CD14-positive monocyte (primary cell): ENCODE data around the gene GRHPR. TPM values are rescaled to one million over a fixed set of nuclear protein-coding genes. Genes with fewer than 3 reads are reported as not detected.
"Not testable (repeated sequence)": the region's sequence is repeated elsewhere in the genome, so short reads cannot be mapped to it uniquely, and the experiment has no call there.

Source experiments
- DNase-seq, 3 donors: peaks; one replicate each; pipeline ENCODE4 v3.0.0-alpha.2; 2011 to 2022
- H2AFZ ChIP-seq: 2 replicates; pipeline ENCODE4 v1.6.0; 2012; ENCODE audit warnings: mild to moderate bottlenecking, low read depth, low read length, inconsistent platforms; ENCODE audit not compliant: insufficient read depth, poor library complexity, severe bottlenecking
- H3K27ac ChIP-seq, 2 donors: 1 replicate in 1 of 2; 2 replicates in 1 of 2; pipeline ENCODE4 v1.5.1; 2012 to 2013; ENCODE audit warnings: low read length in 2 of 2, control low read depth in 1 of 2, inconsistent platforms in 1 of 2, low read depth in 1 of 2, mild to moderate bottlenecking in 1 of 2
- H3K27me3 ChIP-seq, 2 donors: one replicate each; pipeline versions ENCODE4 v1.6.0 to v1.6.1; 2011 to 2013; ENCODE audit warnings: low read length in 2 of 2; ENCODE audit not compliant: control insufficient read depth in 2 of 2, insufficient read depth in 2 of 2
- H3K36me3 ChIP-seq, 2 donors: replicated peaks in 1 of 2; 1 replicate in 1 of 2; 2 replicates in 1 of 2; pipeline versions ENCODE4 v1.5.1 to v1.6.1; 2012 to 2013; ENCODE audit warnings: low read length in 2 of 2, control low read depth in 1 of 2, inconsistent platforms in 1 of 2, mild to moderate bottlenecking in 1 of 2; ENCODE audit not compliant: insufficient read depth in 2 of 2, control insufficient read depth in 1 of 2
- H3K4me1 ChIP-seq, 2 donors: 1 replicate in 1 of 2; 2 replicates in 1 of 2; pipeline versions ENCODE4 v1.5.1 to v1.6.1; 2012 to 2013; ENCODE audit warnings: low read length in 2 of 2, control low read depth in 1 of 2, inconsistent platforms in 1 of 2, mild to moderate bottlenecking in 1 of 2, moderate library complexity in 1 of 2; ENCODE audit not compliant: insufficient read depth in 2 of 2, control insufficient read depth in 1 of 2
- H3K4me2 ChIP-seq: replicated peaks from 2 replicates; pipeline ENCODE3; 2012; ENCODE audit warnings: low read length, moderate library complexity, mild to moderate bottlenecking; ENCODE audit not compliant: poor library complexity, severe bottlenecking; ENCODE audit errors: extremely low read depth
- H3K4me3 ChIP-seq, 3 experiments: fragments of 200-600 bp in 1 of 3; sonication (generic) in 1 of 3; replicated peaks in 1 of 3; 1 replicate in 2 of 3; 2 replicates in 1 of 3; pipeline ENCODE4 v1.5.1; 2011 to 2013; ENCODE audit warnings: low read length in 3 of 3, mild to moderate bottlenecking in 3 of 3, control low read depth in 2 of 3, low read depth in 2 of 3, inconsistent platforms in 1 of 3, moderate library complexity in 1 of 3
- H3K79me2 ChIP-seq: 2 replicates; pipeline ENCODE4 v1.6.0; 2012; ENCODE audit warnings: mild to moderate bottlenecking, control low read depth, inconsistent platforms, low read length, moderate library complexity; ENCODE audit not compliant: insufficient read depth
- H3K9ac ChIP-seq: 2 replicates; pipeline ENCODE4 v1.6.0; 2017; ENCODE audit warnings: low read length, mild to moderate bottlenecking; ENCODE audit not compliant: insufficient read depth, poor library complexity, severe bottlenecking
- H3K9me3 ChIP-seq, 2 donors: replicated peaks in 1 of 2; 1 replicate in 1 of 2; 2 replicates in 1 of 2; pipeline versions ENCODE4 v1.5.1 to v1.6.1; 2012 to 2013; ENCODE audit warnings: low read length in 2 of 2, control low read depth in 1 of 2; ENCODE audit not compliant: control insufficient read depth in 1 of 2, insufficient read depth in 1 of 2
- H4K20me1 ChIP-seq: 2 replicates; pipeline ENCODE4 v1.6.0; 2012; ENCODE audit warnings: mild to moderate bottlenecking, low read length, control low read depth, moderate library complexity; ENCODE audit not compliant: insufficient read depth
- H3K27ac Mint-ChIP-seq, 7 donors: one replicate each; pipeline ENCODE4 v1.8.0; 2020; ENCODE audit warnings: mild to moderate bottlenecking in 7 of 7, mixed read lengths in 7 of 7, moderate library complexity in 6 of 7, inconsistent platforms in 2 of 7
- H3K27me3 Mint-ChIP-seq, 3 donors: one replicate each; pipeline ENCODE4 v1.8.0; 2021 to 2022; ENCODE audit warnings: low read depth in 3 of 3, mild to moderate bottlenecking in 3 of 3, mixed read lengths in 3 of 3, moderate library complexity in 3 of 3, inconsistent platforms in 1 of 3
- H3K36me3 Mint-ChIP-seq, 2 donors: one replicate each; pipeline ENCODE4 v1.8.0; 2020; ENCODE audit warnings: mixed read lengths in 2 of 2, inconsistent platforms in 1 of 2, mild to moderate bottlenecking in 1 of 2
- H3K4me1 Mint-ChIP-seq: one replicate; pipeline ENCODE4 v1.8.0; 2020; ENCODE audit warnings: mild to moderate bottlenecking, mixed read lengths
- H3K4me3 Mint-ChIP-seq, 2 donors: one replicate each; pipeline ENCODE4 v1.8.0; 2020; ENCODE audit warnings: mild to moderate bottlenecking in 2 of 2, mixed read lengths in 2 of 2, moderate library complexity in 1 of 2
- H3K9me3 Mint-ChIP-seq, 7 donors: one replicate each; pipeline ENCODE4 v1.8.0; 2020 to 2022; ENCODE audit warnings: mixed read lengths in 7 of 7, mild to moderate bottlenecking in 6 of 7, moderate library complexity in 6 of 7, inconsistent platforms in 2 of 7
- WGBS: methylation state at CpG from one replicate; pipeline ENCODE4 v1.1.5; 2013; ENCODE audit warnings: missing lambda C conversion rate; ENCODE audit not compliant: insufficient coverage; 5-methylcytosine and 5-hydroxymethylcytosine counted together
- intact Hi-C, 2 donors: fragments of 100-400 bp; cut with micrococcal nuclease; formaldehyde crosslinking; loops; one replicate each; pipeline versions ENCODE4 v1.15.0 to v1.15.1; 2023
- polyA plus RNA-seq, 3 donors: library from polyadenylated mRNA; depleted of rRNA in 1 of 3; unstranded in 2 of 3; stranded (reverse) in 1 of 3; fragments of 300-500 nt in 2 of 3; fragments of >200 nt in 1 of 3; fragmentation: Illumina TruSeq in 2 of 3; gene quantifications; 1 replicate in 2 of 3; 2 replicates in 1 of 3; pipeline ENCODE4 v1.2.3, GENCODE V29; 2012 to 2021
- TF ChIP-seq, protein P1 (sequence below): fragments of 200-600 bp; IDR thresholded peaks from one replicate; pipeline ENCODE4 v1.8.0; 2022; ENCODE audit warnings: antibody characterized with exemption, mild to moderate bottlenecking

The GRHPR gene
- polyA plus RNA-seq, 3 donors = 73.8 to 96.6 (median 80.9) TPM

DNA sequence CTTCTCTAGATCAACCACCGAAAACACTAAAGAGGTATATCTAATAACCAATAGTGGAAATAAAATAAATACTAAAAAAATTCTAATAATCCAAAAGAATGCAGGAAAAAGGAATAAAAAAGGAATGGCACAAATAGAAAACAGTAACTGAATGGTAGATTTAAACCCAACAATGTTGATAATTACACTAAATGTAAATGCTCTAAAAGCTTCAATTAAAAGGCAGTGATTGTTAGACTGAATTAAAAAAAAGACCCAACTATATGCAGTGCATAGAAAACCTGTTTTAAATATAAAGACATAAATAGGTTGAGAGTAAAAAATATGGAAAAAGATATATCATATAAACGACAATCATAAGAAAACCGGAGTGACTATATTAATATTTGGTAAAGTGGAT lies 51.9 kb downstream of the GRHPR start:
- WGBS = no CpG with 5 or more reads among the region's 3 CpGs
- Histone ChIP-seq H3K27me3 (peaks cover 3% of the 10 kb centered on the region in 2 donors), H3K36me3 (no peaks in the 10 kb centered on the region), H2AFZ (no peak overlapping the region), H3K4me2 (no peak overlapping the region), H3K4me3 (no peak overlapping the region), H3K27ac (no peak overlapping the region), H4K20me1 (no peaks in the 10 kb centered on the region), H3K79me2 (no peaks in the 10 kb centered on the region), H3K9ac (no peak overlapping the region), H3K9me3 (peaks cover 13 to 16% of the 10 kb centered on the region in 2 donors), H3K4me1 (peaks cover 2 to 8% of the 10 kb centered on the region in 2 donors)
- no peaks in the 10 kb centered on the region for H3K36me3 Mint-ChIP-seq
- no peak overlapping the region for H3K4me3 Mint-ChIP-seq
- peaks cover 8 to 13% (median 9%) of the 10 kb centered on the region in 3 donors for H3K27me3 Mint-ChIP-seq
- H3K9me3 Mint-ChIP-seq = peaks cover 5 to 29% (median 20%) of the 10 kb centered on the region in 7 donors
- no peak for DNase-seq
- H3K4me1 Mint-ChIP-seq = peaks cover 7% of the 10 kb centered on the region
- TF ChIP-seq, protein P1, sequence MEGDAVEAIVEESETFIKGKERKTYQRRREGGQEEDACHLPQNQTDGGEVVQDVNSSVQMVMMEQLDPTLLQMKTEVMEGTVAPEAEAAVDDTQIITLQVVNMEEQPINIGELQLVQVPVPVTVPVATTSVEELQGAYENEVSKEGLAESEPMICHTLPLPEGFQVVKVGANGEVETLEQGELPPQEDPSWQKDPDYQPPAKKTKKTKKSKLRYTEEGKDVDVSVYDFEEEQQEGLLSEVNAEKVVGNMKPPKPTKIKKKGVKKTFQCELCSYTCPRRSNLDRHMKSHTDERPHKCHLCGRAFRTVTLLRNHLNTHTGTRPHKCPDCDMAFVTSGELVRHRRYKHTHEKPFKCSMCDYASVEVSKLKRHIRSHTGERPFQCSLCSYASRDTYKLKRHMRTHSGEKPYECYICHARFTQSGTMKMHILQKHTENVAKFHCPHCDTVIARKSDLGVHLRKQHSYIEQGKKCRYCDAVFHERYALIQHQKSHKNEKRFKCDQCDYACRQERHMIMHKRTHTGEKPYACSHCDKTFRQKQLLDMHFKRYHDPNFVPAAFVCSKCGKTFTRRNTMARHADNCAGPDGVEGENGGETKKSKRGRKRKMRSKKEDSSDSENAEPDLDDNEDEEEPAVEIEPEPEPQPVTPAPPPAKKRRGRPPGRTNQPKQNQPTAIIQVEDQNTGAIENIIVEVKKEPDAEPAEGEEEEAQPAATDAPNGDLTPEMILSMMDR = no peak
- H3K27ac Mint-ChIP-seq = no peak overlapping the region
- intact Hi-C loops = no loop called here

DNA sequence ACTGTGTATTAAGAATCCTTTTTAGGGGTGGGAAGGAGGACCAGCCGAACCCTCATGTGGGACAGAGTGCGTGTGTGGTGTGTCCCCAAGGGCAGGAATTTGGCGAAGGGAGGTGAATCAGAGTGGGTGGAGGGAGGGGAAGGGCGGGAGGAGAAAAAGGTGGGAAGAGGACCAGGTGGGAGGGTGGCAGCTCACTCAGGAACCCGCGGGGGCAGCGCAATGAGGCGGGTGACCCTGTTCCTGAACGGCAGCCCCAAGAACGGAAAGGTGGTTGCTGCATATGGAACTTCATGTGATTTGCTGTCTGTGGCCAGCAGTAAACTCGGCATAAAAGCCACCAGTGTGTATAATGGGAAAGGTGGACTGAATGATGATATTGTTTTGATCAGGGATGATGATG lies 54.4 kb downstream of the GRHPR start:
- WGBS = 87% methylated on average over 11 of the region's 11 CpGs
- H3K4me3 ChIP-seq = no peak overlapping the region
- intact Hi-C loops = no loop called here
- no peak overlapping the region for H3K4me2 ChIP-seq
- no peak overlapping the region for H2AFZ ChIP-seq
- peak overlapping the region in 1 of 2 donors; percentile 43 for H3K4me3 Mint-ChIP-seq
- H3K4me1 Mint-ChIP-seq = peaks cover 6% of the 10 kb centered on the region
- peaks cover 5 to 29% (median 20%) of the 10 kb centered on the region in 7 donors for H3K9me3 Mint-ChIP-seq
- no peaks in the 10 kb centered on the region for H3K36me3 Mint-ChIP-seq
- no peak for DNase-seq
- H3K4me1 ChIP-seq = peaks cover 1 to 6% of the 10 kb centered on the region in 2 donors
- H3K9me3 ChIP-seq = peaks cover 13 to 16% of the 10 kb centered on the region in 2 donors
- no peaks in the 10 kb centered on the region for H4K20me1 ChIP-seq
- no peaks in the 10 kb centered on the region for H3K79me2 ChIP-seq
- TF ChIP-seq, protein P1 = no peak
- peaks cover 12 to 14% (median 13%) of the 10 kb centered on the region in 3 donors for H3K27me3 Mint-ChIP-seq
- peaks cover 3 to 5% of the 10 kb centered on the region in 2 donors for H3K27me3 ChIP-seq
- no peak overlapping the region for H3K9ac ChIP-seq
- H3K27ac ChIP-seq = no peak overlapping the region
- no peak overlapping the region for H3K27ac Mint-ChIP-seq
- H3K36me3 ChIP-seq = no peaks in the 10 kb centered on the region

DNA sequence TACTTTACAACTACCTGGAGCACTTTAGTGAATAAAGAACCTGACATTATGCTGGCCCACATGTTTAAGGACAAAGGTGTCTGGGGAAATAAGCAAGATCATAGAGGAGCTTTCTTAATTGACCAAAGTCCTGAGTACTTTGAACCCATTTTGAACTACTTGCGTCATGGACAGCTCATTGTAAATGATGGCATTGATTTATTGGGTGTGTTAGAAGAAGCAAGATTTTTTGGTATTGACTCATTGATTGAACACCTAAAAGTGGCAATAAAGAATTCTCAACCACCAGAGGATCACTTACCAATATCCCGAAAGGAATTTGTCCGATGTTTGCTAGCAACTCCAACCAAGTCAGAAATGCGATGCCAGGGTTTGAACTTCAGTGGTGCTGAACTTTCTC lies 54.9 kb downstream of the GRHPR start:
- Mint-ChIP-seq H3K9me3 (peaks cover 5 to 29% (median 20%) of the 10 kb centered on the region in 7 donors), H3K27me3 (peaks cover 9 to 16% (median 14%) of the 10 kb centered on the region in 3 donors)
- H4K20me1 ChIP-seq, H3K79me2 ChIP-seq, H3K4me1 Mint-ChIP-seq, H2AFZ ChIP-seq, H3K4me2 ChIP-seq, H3K27ac ChIP-seq, H3K27ac Mint-ChIP-seq, H3K27me3 ChIP-seq, H3K4me3 Mint-ChIP-seq, H3K4me1 ChIP-seq, H3K36me3 ChIP-seq, H3K36me3 Mint-ChIP-seq, DNase-seq, H3K4me3 ChIP-seq, H3K9ac ChIP-seq, intact Hi-C loops: not testable (repeated sequence)
- 93% methylated on average over 3 of the region's 4 CpGs for WGBS
- peaks cover 13 to 16% of the 10 kb centered on the region in 2 donors for H3K9me3 ChIP-seq
